GM18858 (cell line): ENCODE measurements around the gene ARHGAP4.

Experiments
- ATAC-seq: cut with Tn5 transposase; IDR thresholded peaks from one replicate; pipeline ENCODE4 v1.9.1; 2021; ENCODE audit not compliant: unreplicated experiment

ARHGAP4 gene

GRCh38 chrX:153947009-153947769, 21.1 kb upstream of the ARHGAP4 start:
- ATAC-seq = peak; percentile 85

- no peak for ATAC-seq
These were observed 20.2 kb upstream of the ARHGAP4 start for GRCh38 chrX:153945956-153946943.

- ATAC-seq = no peak
These were observed 18.7 kb upstream of the ARHGAP4 start for GRCh38 chrX:153944800-153945150.

- no peak for ATAC-seq
These were observed 18.2 kb upstream of the ARHGAP4 start, which contains the start of gene RENBP for GRCh38 chrX:153944140-153944799. Gene RENBP (minus strand): TSS chrX:153944643. CDS start chrX:153944610, 33 bp downstream.

GRCh38 chrX:153941336-153942252, 15.5 kb upstream of the ARHGAP4 start:
- ATAC-seq = no peak

- no peak for ATAC-seq
These were observed 13.5 kb upstream of the ARHGAP4 start for GRCh38 chrX:153939573-153939972.

GRCh38 chrX:153938226-153938786, 12.2 kb upstream of the ARHGAP4 start:
- ATAC-seq = no peak

GRCh38 chrX:153937056-153937455, 11.0 kb upstream of the ARHGAP4 start:
- ATAC-seq = no peak

GRCh38 chrX:153935326-153935851, 9.3 kb upstream of the ARHGAP4 start:
- ATAC-seq = no peak

GRCh38 chrX:153934762-153935325, 8.8 kb upstream of the ARHGAP4 start, which contains the start of gene NAA10:
Gene NAA10 (minus strand): TSS chrX:153935037. CDS start chrX:153934904, 133 bp downstream.
- ATAC-seq = peak; percentile 92

GRCh38 chrX:153934148-153934761, 8.2 kb upstream of the ARHGAP4 start:
- no peak for ATAC-seq

GRCh38 chrX:153933748-153934147, 7.7 kb upstream of the ARHGAP4 start:
- ATAC-seq = no peak

GRCh38 chrX:153932220-153932915, 6.3 kb upstream of the ARHGAP4 start:
- ATAC-seq = no peak

- ATAC-seq = no peak
These were observed 5.7 kb upstream of the ARHGAP4 start for GRCh38 chrX:153931748-153932147.

- ATAC-seq = no peak
These were observed 5.1 kb upstream of the ARHGAP4 start for GRCh38 chrX:153931151-153931550.

- ATAC-seq = no peak
These were observed 4.2 kb upstream of the ARHGAP4 start for GRCh38 chrX:153930011-153930910.

- ATAC-seq = no peak
These were observed 3.5 kb upstream of the ARHGAP4 start for GRCh38 chrX:153929576-153929975.
